ENCODE results near the gene ROCK2.
"Not testable (repeated sequence)": the region's sequence is repeated elsewhere in the genome, so short reads cannot be mapped to it uniquely, and the experiment has no call there.

The ROCK2 gene

GRCh38 chr2:11264007-11264406 is 80.4 kb downstream of the ROCK2 start:
- Histone ChIP-seq H3K4me3 (ENCODE audit: low read depth, low read length) (no peak overlapping the region), H3K9me3 (ENCODE audit: control insufficient read depth, insufficient read depth, low read depth, low read length) (no peaks in the 10 kb centered on the region), H3K4me1 (ENCODE audit: control insufficient read depth, insufficient read depth, low read length) (no peaks in the 10 kb centered on the region), H3K27ac (ENCODE audit: extremely low read depth, low read depth, low read length) (no peak overlapping the region), H3K36me3 (ENCODE audit: control insufficient read depth in 2 of 2, insufficient read depth in 1 of 2, low read length in 2 of 2) (no peaks in the 10 kb centered on the region; a peak in 1 of 3 replicates)
- POLR2A ChIA-PET, result interaction anchor here (0.6 kb wide), 1 partner anchor 387 kb away, joined by 5 read pairs; no protein-coding TSS in a partner anchor
- CTCF ChIA-PET, result interaction anchor here (0.6 kb wide), 1 partner anchor 412 kb away, joined by 3 read pairs; no protein-coding TSS in a partner anchor
- no peak for TF ChIP-seq PRDM1 (tag by site-specific recombination; IDR thresholded peaks at IDR 0.05)
- TF ChIP-seq ZNF670 (tag by site-specific recombination; IDR thresholded peaks at IDR 0.05; ENCODE audit: low read depth), result no peak
- TF ChIP-seq ZNF530 (tag by site-specific recombination; IDR thresholded peaks at IDR 0.05; ENCODE audit: low read depth), result no peak
- no peak for TF ChIP-seq ZNF121 (tag by site-specific recombination; IDR thresholded peaks at IDR 0.05)

GRCh38 chr2:11263177-11263576 is 81.3 kb downstream of the ROCK2 start:
- H3K4me1 ChIP-seq (ENCODE audit: control insufficient read depth, insufficient read depth, low read length), result no peaks in the 10 kb centered on the region
- CTCF ChIA-PET, result interaction anchor here (0.6 kb wide), 1 partner anchor 44 kb away, joined by 8 read pairs; no protein-coding TSS in a partner anchor
- TF ChIP-seq ZNF202 (tag by site-specific recombination; IDR thresholded peaks at IDR 0.05; ENCODE audit: borderline replicate concordance), result no peak
- POLR2A ChIA-PET, result interaction anchor here (0.6 kb wide), 1 partner anchor 386 kb away, joined by 5 read pairs; no protein-coding TSS in a partner anchor
- no peaks in the 10 kb centered on the region for H3K9me3 ChIP-seq (ENCODE audit: control insufficient read depth, insufficient read depth, low read depth, low read length)
- no peak overlapping the region for H3K27ac ChIP-seq (ENCODE audit: extremely low read depth, low read depth, low read length)
- no peaks in the 10 kb centered on the region; a peak in 1 of 3 replicates for H3K36me3 ChIP-seq (ENCODE audit: control insufficient read depth in 2 of 2, insufficient read depth in 1 of 2, low read length in 2 of 2)
- no peak overlapping the region for H3K4me3 ChIP-seq (ENCODE audit: low read depth, low read length)

GRCh38 chr2:11262438-11262837 is 82.0 kb downstream of the ROCK2 start:
- H3K27ac ChIP-seq (ENCODE audit: extremely low read depth, low read depth, low read length); H3K4me1 ChIP-seq (ENCODE audit: control insufficient read depth, insufficient read depth, low read length); H3K36me3 ChIP-seq (ENCODE audit: control insufficient read depth in 2 of 2, insufficient read depth in 1 of 2, low read length in 2 of 2); POLR2A ChIA-PET; H3K9me3 ChIP-seq (ENCODE audit: control insufficient read depth, insufficient read depth, low read depth, low read length); H3K4me3 ChIP-seq (ENCODE audit: low read depth, low read length): not testable (repeated sequence)
- CTCF ChIA-PET, result interaction anchor here (1.1 kb wide), 1 partner anchor 156 kb away, joined by 4 read pairs; no protein-coding TSS in a partner anchor
- TF ChIP-seq SETDB1 (IDR thresholded peaks at IDR 0.05; ENCODE audit: insufficient read length, low read length), result peak; percentile 28

- POLR2A ChIA-PET; H3K4me1 ChIP-seq (ENCODE audit: control insufficient read depth, insufficient read depth, low read length); H3K4me3 ChIP-seq (ENCODE audit: low read depth, low read length); H3K27ac ChIP-seq (ENCODE audit: extremely low read depth, low read depth, low read length); H3K9me3 ChIP-seq (ENCODE audit: control insufficient read depth, insufficient read depth, low read depth, low read length); H3K36me3 ChIP-seq (ENCODE audit: control insufficient read depth in 2 of 2, insufficient read depth in 1 of 2, low read length in 2 of 2): not testable (repeated sequence)
- CTCF ChIA-PET, result interaction anchor here (1.1 to 1.6 kb wide), 2 partner anchors 129 to 156 kb away, joined by 4 read pairs; no protein-coding TSS in a partner anchor
Observed at GRCh38 chr2:11261564-11261963, 82.9 kb downstream of the ROCK2 start.

- CTCF ChIA-PET, result interaction anchor here (1.6 kb wide), 1 partner anchor 129 kb away, joined by 4 read pairs; no protein-coding TSS in a partner anchor
- POLR2A ChIA-PET, result no interaction called here
- H3K27ac ChIP-seq (ENCODE audit: extremely low read depth, low read depth, low read length), result no peak overlapping the region
- TF ChIP-seq ZNF221 (tag by site-specific recombination; IDR thresholded peaks at IDR 0.05; ENCODE audit: borderline replicate concordance), result no peak
- TF ChIP-seq ZNF623 (tag by site-specific recombination; IDR thresholded peaks at IDR 0.05), result no peak
- TF ChIP-seq ZNF10 (tag by site-specific recombination; IDR thresholded peaks at IDR 0.05), result no peak
- no peak for TF ChIP-seq RBAK (tag by site-specific recombination; IDR thresholded peaks at IDR 0.05)
- no peak for TF ChIP-seq HIC1 (tag by site-specific recombination; IDR thresholded peaks at IDR 0.05)
- TF ChIP-seq ZBTB17 (tag by site-specific recombination; IDR thresholded peaks at IDR 0.05), result no peak
- TF ChIP-seq ZNF169 (tag by site-specific recombination; IDR thresholded peaks at IDR 0.05), result no peak
- TF ChIP-seq ZNF449 (tag by site-specific recombination; IDR thresholded peaks at IDR 0.05), result no peak
- no peak for TF ChIP-seq ZNF776 (tag by site-specific recombination; IDR thresholded peaks at IDR 0.05; ENCODE audit: borderline replicate concordance)
- TF ChIP-seq ZNF501 (tag by site-specific recombination; IDR thresholded peaks at IDR 0.05), result no peak
- TF ChIP-seq PATZ1 (tag by site-specific recombination; IDR thresholded peaks at IDR 0.05), result no peak
- no peak for TF ChIP-seq ZNF112 (tag by site-specific recombination; IDR thresholded peaks at IDR 0.05)
Observed at GRCh38 chr2:11260979-11261378, 83.5 kb downstream of the ROCK2 start.

More at GRCh38 chr2:11260979-11261378, 83.5 kb downstream of the ROCK2 start:
- no peaks in the 10 kb centered on the region for H3K9me3 ChIP-seq (ENCODE audit: control insufficient read depth, insufficient read depth, low read depth, low read length)
- H3K4me1 ChIP-seq (ENCODE audit: control insufficient read depth, insufficient read depth, low read length), result no peaks in the 10 kb centered on the region
- H3K4me3 ChIP-seq (ENCODE audit: low read depth, low read length), result no peak overlapping the region
- peaks cover 0 to 3% of the 10 kb centered on the region in 2 experiments; a peak in 2 of 3 replicates for H3K36me3 ChIP-seq (ENCODE audit: control insufficient read depth in 2 of 2, insufficient read depth in 1 of 2, low read length in 2 of 2)

Data from HEK293 (cell line).